Activated naive CD4-positive, alpha-beta T cell treated with Interleukin-2 at 50 U/mL for 16 hours (primary cell): ENCODE measurements around the gene KIAA1671.
A peak's percentile ranks its signal among the peaks of the same experiment; 100 is the strongest.
"Not testable (repeated sequence)": the region's sequence is repeated elsewhere in the genome, so short reads cannot be mapped to it uniquely, and the experiment has no call there.

ENCODE experiments used
- DNase-seq: peaks from one replicate; pipeline ENCODE4 v3.0.0-alpha.2; 2020

KIAA1671 gene

GRCh38 chr22:25176799-25177198 is 224.3 kb downstream of the KIAA1671 start:
- no peak for DNase-seq

- DNase-seq = no peak
These were observed 224.7 kb downstream of the KIAA1671 start for GRCh38 chr22:25177226-25177625.

GRCh38 chr22:25177895-25178294 is 225.4 kb downstream of the KIAA1671 start:
- DNase-seq = no peak

GRCh38 chr22:25178348-25178747 is 225.8 kb downstream of the KIAA1671 start:
- not testable (repeated sequence) for DNase-seq

GRCh38 chr22:25178869-25179631 is 226.5 kb downstream of the KIAA1671 start:
- DNase-seq = not testable (repeated sequence)

GRCh38 chr22:25182131-25183110 is 229.9 kb downstream of the KIAA1671 start:
- no peak for DNase-seq

GRCh38 chr22:25183949-25184619 is 231.6 kb downstream of the KIAA1671 start:
- no peak for DNase-seq

GRCh38 chr22:25186140-25186539 is 233.6 kb downstream of the KIAA1671 start:
- DNase-seq = no peak

GRCh38 chr22:25187469-25187868 is 235.0 kb downstream of the KIAA1671 start:
- no peak for DNase-seq

- DNase-seq = no peak
These were observed 239.9 kb downstream of the KIAA1671 start for GRCh38 chr22:25192406-25192805.

- DNase-seq = no peak
These were observed 240.6 kb downstream of the KIAA1671 start for GRCh38 chr22:25193130-25193529.

- DNase-seq = no peak
These were observed 241.0 kb downstream of the KIAA1671 start for GRCh38 chr22:25193548-25193947.

GRCh38 chr22:25196326-25196725 is 243.8 kb downstream of the KIAA1671 start:
- DNase-seq = no peak

- no peak for DNase-seq
These were observed 244.8 kb downstream of the KIAA1671 start for GRCh38 chr22:25197340-25197739.

GRCh38 chr22:25199731-25200520 is 247.4 kb downstream of the KIAA1671 start, which contains the start of gene CRYBB3:
TSS of gene CRYBB3 (plus strand) at chr22:25199858. CDS start at chr22:25201397, 1,539 bp downstream.
- DNase-seq = no peak

- no peak for DNase-seq
These were observed 248.5 kb downstream of the KIAA1671 start for GRCh38 chr22:25200967-25201366.

- DNase-seq = no peak
These were observed 249.2 kb downstream of the KIAA1671 start for GRCh38 chr22:25201557-25202273.

GRCh38 chr22:25202290-25202921 is 249.9 kb downstream of the KIAA1671 start:
- DNase-seq = peak; percentile 56

GRCh38 chr22:25203082-25203481 is 250.6 kb downstream of the KIAA1671 start:
- no peak for DNase-seq

GRCh38 chr22:25204547-25204946 is 252.0 kb downstream of the KIAA1671 start:
- DNase-seq = not testable (repeated sequence)

GRCh38 chr22:25205847-25206246 is 253.3 kb downstream of the KIAA1671 start:
- no peak for DNase-seq
